Left colon (tissue), 2 donors: Measurements from ENCODE around the gene CES2. TPM values are rescaled to one million over a fixed set of nuclear protein-coding genes. Genes with fewer than 3 reads are reported as not detected.
A peak's percentile ranks its signal among the peaks of the same experiment; 100 is the strongest.
"Not testable (repeated sequence)": the region's sequence is repeated elsewhere in the genome, so short reads cannot be mapped to it uniquely, and the experiment has no call there.

ENCODE experiments used
- ATAC-seq: fragments of 200-7000 bp; cut with Tn5 transposase; one replicate; pipeline ENCODE4 v1.9.1; 2020; ENCODE audit warnings: mild to moderate bottlenecking, moderate library complexity
- DNase-seq, 2 donors: peaks; one replicate each; pipeline ENCODE4 v3.0.0-alpha.2; 2020
- intact Hi-C, 2 donors: fragments of 100-400 bp; cut with DNase I in 1 of 2; cut with micrococcal nuclease in 1 of 2; formaldehyde crosslinking; loops; one replicate each; pipeline versions ENCODE4 v1.11.2 to v1.14.0; 2022; cut with DNase I, micrococcal nuclease
- long read RNA-seq: library from polyadenylated mRNA; unstranded; transcript quantifications from one replicate; pipeline ENCODE4 v2.0.0, GENCODE V29; 2021
- total RNA-seq, 2 donors: library from RNA; stranded (reverse); fragmentation: NEBNext Ultra II Directional; extraction: Animal tissue kit (Norgen Biotek cat#: 25700); gene quantifications; one replicate each; pipeline ENCODE4 v1.2.1, GENCODE V29; 2021
- donor health status: DM: no; HTN: no; CAD: no.
- donor health status: DM: yes; HTN: yes; CAD: no.

CES2 gene
- 100 to 1,000 TPM; 566 to 624 TPM for total RNA-seq
- long read RNA-seq, transcript CES2-201 (12 exons, 3,927 nt): major isoform, 2,322 of 3,158 reads
- long read RNA-seq, transcript CES2-211 (12 exons, 3,391 nt): minor isoform, 10 of 3,158 reads
- long read RNA-seq, transcript CES2-202 (12 exons, 3,868 nt): minor isoform, 220 of 3,158 reads
- long read RNA-seq, partial matches to known transcripts: 495 of 3,158 reads
- long read RNA-seq, other reads (novel, unspliced or antisense): 111 of 3,158 reads

GRCh38 chr16:66935314-66936011 lies at the start of gene CES2:
Gene CES2 (plus strand): TSS chr16:66935516. CDS start chr16:66935636, 120 bp downstream.
- DNase-seq (peak; percentile 90 to 93), ATAC-seq (peak; percentile 77)
- intact Hi-C loops: no loop called here

GRCh38 chr16:66886321-66886720 lies 49.0 kb upstream of the CES2 start:
- intact Hi-C loops: no loop called here
- DNase-seq (no peak), ATAC-seq (no peak)

GRCh38 chr16:66886914-66887313 lies 48.4 kb upstream of the CES2 start:
- ATAC-seq: no peak
- intact Hi-C loops: no loop called here
- peak in 1 of 2 donors; percentile 8 for DNase-seq

GRCh38 chr16:66888647-66889615 lies 46.4 kb upstream of the CES2 start:
- no peak for DNase-seq
- intact Hi-C loops: no loop called here
- no peak for ATAC-seq

GRCh38 chr16:66889622-66890021 lies 45.7 kb upstream of the CES2 start:
- ATAC-seq: no peak
- DNase-seq: no peak
- intact Hi-C loops: no loop called here

- intact Hi-C loops: no loop called here
- DNase-seq (no peak), ATAC-seq (no peak)
Observed at GRCh38 chr16:66890799-66891198, 44.5 kb upstream of the CES2 start.

- no peak for DNase-seq
- no peak for ATAC-seq
- intact Hi-C loops: no loop called here
Observed at GRCh38 chr16:66891360-66891759, 44.0 kb upstream of the CES2 start.

- no peak for ATAC-seq
- intact Hi-C loops: no loop called here
- DNase-seq: no peak
Observed at GRCh38 chr16:66891797-66892196, 43.5 kb upstream of the CES2 start.

GRCh38 chr16:66894055-66894454 lies 41.3 kb upstream of the CES2 start:
- ATAC-seq (no peak), DNase-seq (no peak)
- intact Hi-C loops: no loop called here

GRCh38 chr16:66894948-66895688 lies 40.2 kb upstream of the CES2 start:
- intact Hi-C loops: loop anchor here in 1 of 2 donors (5.0 kb wide), 1 partner anchor 37 kb away; the partner anchor contains the start of gene CIAO2B

GRCh38 chr16:66895689-66895979 lies 39.7 kb upstream of the CES2 start:
- intact Hi-C loops: loop anchor here in 1 of 2 donors (5.0 kb wide), 1 partner anchor 37 kb away; the partner anchor contains the start of gene CIAO2B
- no peak for ATAC-seq

More at GRCh38 chr16:66894948-66895688, 40.2 kb upstream of the CES2 start:
- ATAC-seq (peak; percentile 78), DNase-seq (peak; percentile 76 to 82)

GRCh38 chr16:66895999-66896398 lies 39.3 kb upstream of the CES2 start:
- ATAC-seq (peak; percentile 17), DNase-seq (no peak)
- intact Hi-C loops: loop anchor here in 1 of 2 donors (5.0 kb wide), 1 partner anchor 36 kb away; the partner anchor contains the start of gene CIAO2B

More at GRCh38 chr16:66895689-66895979, 39.7 kb upstream of the CES2 start:
- no peak for DNase-seq

- intact Hi-C loops: loop anchor here in 1 of 2 donors (5.0 kb wide), 1 partner anchor 36 kb away; the partner anchor contains the start of gene CIAO2B
- ATAC-seq: peak; percentile 25
- DNase-seq: not testable (repeated sequence)
Observed at GRCh38 chr16:66896682-66897081, 38.6 kb upstream of the CES2 start.

- DNase-seq (no peak), ATAC-seq (no peak)
- intact Hi-C loops: loop anchor here in 1 of 2 donors (5.0 kb wide), 1 partner anchor 34 kb away; the partner anchor contains the start of gene CIAO2B
Observed at GRCh38 chr16:66898207-66898606, 37.1 kb upstream of the CES2 start.

- intact Hi-C loops: loop anchor here in 1 of 2 donors (5.0 kb wide), 1 partner anchor 33 kb away; the partner anchor contains the start of gene CIAO2B
- ATAC-seq (no peak), DNase-seq (no peak)
Observed at GRCh38 chr16:66898933-66899309, 36.4 kb upstream of the CES2 start.

- intact Hi-C loops: loop anchor here in 1 of 2 donors (5.0 kb wide), 1 partner anchor 33 kb away; the partner anchor contains the start of gene CIAO2B
- DNase-seq (no peak), ATAC-seq (no peak)
Observed at GRCh38 chr16:66899310-66899944, 35.9 kb upstream of the CES2 start.

- intact Hi-C loops: loop anchor here in 1 of 2 donors (5.0 kb wide), 1 partner anchor 32 kb away; the partner anchor contains the start of gene CIAO2B
- ATAC-seq (peak; percentile 49), DNase-seq (peak; percentile 87 to 90)
Observed at GRCh38 chr16:66899945-66900710, 35.2 kb upstream of the CES2 start.
